Tongue (tissue), 2 donors: ENCODE data around the gene SLC8A2. TPM values are rescaled to one million over a fixed set of nuclear protein-coding genes. Genes with fewer than 3 reads are reported as not detected.

Experiments
- DNase-seq: peaks from one replicate; pipeline ENCODE4 v3.0.0-alpha.2; 2015
- total RNA-seq: library from RNA; depleted of rRNA; stranded (reverse); fragments of >200 nt; gene quantifications from one replicate; pipeline ENCODE4 v1.2.3, GENCODE V29; 2014

Gene SLC8A2
- total RNA-seq, 1 donor from 2014 or later, result not detected

GRCh38 chr19:47430041-47430802 is 41.5 kb downstream of the SLC8A2 start:
- DNase-seq, result no peak

- no peak for DNase-seq
These were observed 42.4 kb downstream of the SLC8A2 start for GRCh38 chr19:47429140-47429793.

- peak; percentile 90 for DNase-seq
These were observed 43.4 kb downstream of the SLC8A2 start for GRCh38 chr19:47428177-47428894.

- DNase-seq, result peak; percentile 74
These were observed 44.2 kb downstream of the SLC8A2 start for GRCh38 chr19:47427241-47428176.

GRCh38 chr19:47423203-47423882 is 48.4 kb downstream of the SLC8A2 start:
- no peak for DNase-seq

- DNase-seq, result no peak
These were observed 49.1 kb downstream of the SLC8A2 start for GRCh38 chr19:47422417-47423163.

GRCh38 chr19:47421844-47422395 is 49.8 kb downstream of the SLC8A2 start:
- no peak for DNase-seq

GRCh38 chr19:47421244-47421786 is 50.4 kb downstream of the SLC8A2 start:
- no peak for DNase-seq

- no peak for DNase-seq
These were observed 51.9 kb downstream of the SLC8A2 start for GRCh38 chr19:47419789-47420188.

- DNase-seq, result peak; percentile 11
These were observed 52.5 kb downstream of the SLC8A2 start, which contains the start of gene MEIS3 for GRCh38 chr19:47419030-47419783. Gene MEIS3, minus strand, starts transcription at chr19:47419527. Its CDS starts 446 bp downstream, at chr19:47419081.

GRCh38 chr19:47418692-47419029 is 53.0 kb downstream of the SLC8A2 start:
- DNase-seq, result no peak

- no peak for DNase-seq
These were observed 53.7 kb downstream of the SLC8A2 start for GRCh38 chr19:47417746-47418691.

- no peak for DNase-seq
These were observed 54.5 kb downstream of the SLC8A2 start for GRCh38 chr19:47417107-47417745.

GRCh38 chr19:47416643-47416985 is 55.1 kb downstream of the SLC8A2 start:
- no peak for DNase-seq

GRCh38 chr19:47415953-47416642 is 55.6 kb downstream of the SLC8A2 start:
- no peak for DNase-seq

GRCh38 chr19:47414469-47414868 is 57.2 kb downstream of the SLC8A2 start:
- DNase-seq, result no peak

GRCh38 chr19:47413941-47414340 is 57.8 kb downstream of the SLC8A2 start:
- no peak for DNase-seq
